T-helper 2 cell treated with Interferon-gamma antibody and Interleukin-4, amounts not matched to agents 5 μg/mL and 100 μg/mL, for 36 hours (primary cell): ENCODE results near the gene SPG11.
"Not testable (repeated sequence)": the region's sequence is repeated elsewhere in the genome, so short reads cannot be mapped to it uniquely, and the experiment has no call there.

Experiments
- DNase-seq: peaks from one replicate; pipeline ENCODE4 v3.0.0; 2021; ENCODE audit warnings: low spot score
- H3K27ac Mint-ChIP-seq: one replicate; pipeline ENCODE4 v1.8.0; 2021; ENCODE audit warnings: mild to moderate bottlenecking, mixed read lengths
- H3K27me3 Mint-ChIP-seq: one replicate; pipeline ENCODE4 v1.8.0; 2021; ENCODE audit warnings: low read depth, mixed read lengths
- H3K36me3 Mint-ChIP-seq: one replicate; pipeline ENCODE4 v1.8.0; 2021; ENCODE audit warnings: low read depth, mixed read lengths
- H3K4me1 Mint-ChIP-seq: one replicate; pipeline ENCODE4 v1.8.0; 2021; ENCODE audit warnings: low read depth, mixed read lengths
- H3K4me3 Mint-ChIP-seq: one replicate; pipeline ENCODE4 v1.8.0; 2022; ENCODE audit warnings: mild to moderate bottlenecking, moderate library complexity, mixed read lengths
- H3K9me3 Mint-ChIP-seq: one replicate; pipeline ENCODE4 v1.8.0; 2021; ENCODE audit warnings: mixed read lengths

SPG11 gene

DNA sequence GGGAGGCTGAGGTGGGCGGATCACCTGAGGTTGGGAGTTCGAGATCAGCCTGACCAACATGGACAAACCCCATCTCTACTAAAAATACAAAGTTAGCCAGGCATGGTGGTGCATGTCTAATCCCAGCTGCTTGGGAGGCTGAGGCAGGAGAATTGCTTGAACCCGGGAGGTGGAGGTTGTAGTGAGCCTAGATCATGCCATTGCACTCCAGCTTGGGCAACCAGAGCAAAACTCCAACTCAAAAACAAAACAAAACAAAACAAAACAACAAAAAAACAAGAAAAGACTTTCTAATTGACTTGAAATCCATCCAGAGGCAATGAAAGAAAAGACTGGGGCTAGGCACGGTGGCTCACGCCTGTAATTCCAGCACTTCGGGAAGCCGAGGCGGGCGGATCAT lies 114.3 kb downstream of the SPG11 start:
- H3K9me3 Mint-ChIP-seq, H3K27me3 Mint-ChIP-seq, DNase-seq, H3K27ac Mint-ChIP-seq, H3K4me3 Mint-ChIP-seq: not testable (repeated sequence)
- Mint-ChIP-seq H3K4me1 (peaks cover 17% of the 10 kb centered on the region), H3K36me3 (peaks cover 39% of the 10 kb centered on the region)

DNA sequence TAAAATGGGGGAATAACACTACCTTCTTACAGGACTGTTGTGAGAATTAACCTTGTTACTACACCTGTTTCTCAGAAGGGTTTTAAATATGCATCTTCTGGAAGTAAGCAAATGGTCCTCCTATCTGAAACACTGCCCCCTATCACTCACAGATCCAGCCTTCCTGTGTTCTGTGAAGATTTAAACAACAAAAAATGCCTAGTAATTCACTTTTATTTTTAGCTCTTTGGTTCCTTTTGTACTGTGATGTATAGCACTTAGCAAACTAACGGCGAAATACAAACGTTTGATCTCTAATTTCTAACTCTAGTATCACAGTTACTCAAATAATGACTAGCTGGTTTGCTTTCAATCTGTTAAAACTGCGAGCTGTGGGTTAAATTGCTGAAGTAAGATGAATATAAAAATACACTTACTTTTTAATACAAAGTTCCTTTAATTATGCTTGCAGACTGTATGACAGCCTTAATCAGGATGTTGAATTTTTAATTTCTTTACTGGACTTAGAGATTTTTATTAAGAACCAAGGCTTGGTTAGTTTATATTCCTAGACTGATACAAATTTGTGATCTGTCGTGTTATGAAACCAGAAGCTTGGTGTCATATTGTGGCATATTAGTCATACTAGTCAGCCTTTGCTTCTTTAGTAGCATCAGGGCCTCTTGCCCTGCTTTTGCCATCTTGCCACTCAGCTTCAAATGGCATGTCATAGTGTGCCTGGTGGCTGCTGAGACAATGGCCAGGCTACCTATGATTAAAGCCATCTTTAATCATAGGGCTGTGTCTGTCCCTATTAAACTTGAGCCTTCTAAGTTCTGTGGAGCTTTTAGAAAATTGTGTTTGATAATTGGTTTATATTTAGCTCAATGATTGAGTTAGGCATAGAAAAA lies 117.3 kb downstream of the SPG11 start:
- H3K27ac Mint-ChIP-seq, result peak overlapping the region; percentile 91

DNA sequence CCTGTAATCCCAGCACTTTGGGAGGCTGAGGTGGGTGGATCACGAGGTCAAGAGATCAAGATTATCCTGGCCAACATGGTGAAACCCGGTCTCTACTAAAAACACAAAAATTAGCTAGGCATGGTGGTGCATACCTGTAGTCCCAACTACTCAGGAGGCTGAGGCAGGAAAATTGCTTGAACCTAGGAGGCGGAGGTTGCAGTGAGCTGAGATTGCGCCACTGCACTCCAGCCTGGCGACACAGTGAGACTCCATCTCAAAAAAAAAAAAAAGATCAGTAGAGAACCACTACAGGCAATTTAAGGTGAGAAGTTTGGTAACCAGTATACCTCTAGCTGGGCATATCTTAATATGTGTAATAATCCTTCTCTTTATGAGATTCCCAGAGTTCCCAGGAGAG lies 118.7 kb downstream of the SPG11 start:
- Mint-ChIP-seq H3K4me3 (peak overlapping the region; percentile 36), H3K27ac (peak overlapping the region; percentile 80), H3K36me3 (peaks cover 55% of the 10 kb centered on the region), H3K4me1 (peaks cover 44% of the 10 kb centered on the region)
- not testable (repeated sequence) for DNase-seq, H3K9me3 Mint-ChIP-seq, H3K27me3 Mint-ChIP-seq

More for the DNA sequence above, 117.3 kb downstream of the SPG11 start:
- Mint-ChIP-seq H3K4me1 (peaks cover 36% of the 10 kb centered on the region), H3K9me3 (no peaks in the 10 kb centered on the region), H3K4me3 (peak overlapping the region; percentile 75), H3K27me3 (no peaks in the 10 kb centered on the region), H3K36me3 (peaks cover 54% of the 10 kb centered on the region)
- DNase-seq, result peak; percentile 70

DNA sequence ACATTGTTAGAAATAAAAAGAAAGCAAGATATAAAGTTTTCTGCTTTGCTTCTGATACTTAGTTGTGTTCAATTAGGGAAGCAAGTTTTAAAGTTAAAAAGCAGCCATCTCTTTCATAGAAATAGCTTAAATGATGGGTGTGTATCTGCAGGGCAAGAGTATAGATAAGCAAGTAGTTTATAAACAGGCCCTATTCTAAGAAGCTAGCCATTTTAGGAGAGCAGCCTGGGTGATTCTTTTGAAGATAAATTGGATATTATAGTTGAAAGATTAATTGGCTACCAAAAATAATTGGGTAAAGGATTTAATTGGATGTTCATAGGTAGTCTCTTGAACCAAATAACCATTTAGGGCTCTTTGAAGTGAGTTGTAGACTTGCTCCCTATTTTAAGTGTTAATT lies 120.9 kb downstream of the SPG11 start:
- DNase-seq, result no peak
- Mint-ChIP-seq H3K27me3 (no peaks in the 10 kb centered on the region), H3K36me3 (peaks cover 57% of the 10 kb centered on the region), H3K9me3 (no peaks in the 10 kb centered on the region), H3K4me3 (no peak overlapping the region), H3K27ac (no peak overlapping the region), H3K4me1 (peaks cover 52% of the 10 kb centered on the region)

DNA sequence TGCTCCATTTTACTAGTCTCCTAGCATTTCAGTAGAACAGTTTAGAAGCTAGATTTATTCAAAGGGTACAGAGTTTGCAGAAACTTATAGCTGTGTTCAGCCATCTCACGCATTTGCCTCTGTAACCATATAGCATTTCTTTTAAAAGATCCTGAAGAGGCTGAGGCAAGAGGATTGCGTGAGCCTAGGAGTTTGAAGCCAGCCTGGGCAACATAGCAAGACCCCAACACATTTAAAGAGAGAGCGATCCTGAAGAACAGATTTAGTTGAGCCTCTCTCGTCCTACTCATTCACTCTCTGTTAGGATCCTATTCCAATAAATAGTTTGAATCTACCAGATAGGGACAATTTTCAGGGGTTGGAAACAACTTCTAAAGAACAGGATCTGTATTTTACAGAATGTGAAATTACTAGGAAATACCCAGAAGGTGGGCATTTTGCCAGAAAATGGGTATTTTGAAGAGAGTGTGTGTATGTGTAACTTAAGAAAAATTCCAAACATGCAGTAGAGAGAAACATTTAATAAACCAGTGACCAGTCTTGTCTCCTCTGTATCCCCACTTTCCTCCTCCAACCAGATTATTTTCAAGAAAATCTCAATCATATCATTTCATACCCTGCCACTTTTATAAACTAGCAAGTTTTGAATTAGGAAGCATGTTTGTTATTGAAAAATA lies 122.0 kb downstream of the SPG11 start:
- H3K4me3 Mint-ChIP-seq, result peak overlapping the region; percentile 11
- no peak for DNase-seq
- peaks cover 57% of the 10 kb centered on the region for H3K36me3 Mint-ChIP-seq
- no peaks in the 10 kb centered on the region for H3K27me3 Mint-ChIP-seq
- peak overlapping the region; percentile 8 for H3K27ac Mint-ChIP-seq
- H3K9me3 Mint-ChIP-seq, result no peaks in the 10 kb centered on the region
- H3K4me1 Mint-ChIP-seq, result peaks cover 50% of the 10 kb centered on the region

DNA sequence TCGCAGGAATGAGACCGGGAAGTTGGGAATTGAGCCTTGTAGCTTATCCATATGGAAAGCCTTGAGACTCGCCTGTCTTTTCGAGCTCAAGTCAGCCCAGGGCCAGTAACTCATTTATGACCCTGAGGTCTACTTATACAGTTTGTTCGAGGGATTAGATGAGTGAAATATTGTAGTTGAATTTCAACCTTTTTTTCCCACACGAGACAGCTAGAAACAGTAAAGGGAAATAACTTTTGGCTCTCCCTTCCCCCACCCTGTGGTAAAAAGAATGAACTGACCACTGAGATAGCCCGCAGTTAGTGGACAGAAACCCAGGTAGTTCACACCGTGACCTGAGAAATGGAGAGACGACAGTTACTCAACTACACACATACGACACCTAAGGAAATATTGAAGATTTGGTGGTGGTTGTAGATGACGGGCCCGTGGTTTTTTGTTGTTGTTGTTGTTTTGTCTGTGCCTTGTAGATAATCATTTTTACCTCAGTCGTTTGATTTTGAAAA lies 125.7 kb downstream of the SPG11 start:
- H3K36me3 Mint-ChIP-seq, result peaks cover 47% of the 10 kb centered on the region
- no peaks in the 10 kb centered on the region for H3K27me3 Mint-ChIP-seq
- no peaks in the 10 kb centered on the region for H3K9me3 Mint-ChIP-seq
- H3K4me1 Mint-ChIP-seq, result peaks cover 41% of the 10 kb centered on the region
- no peak for DNase-seq
- peak overlapping the region; percentile 91 for H3K4me3 Mint-ChIP-seq
- peak overlapping the region; percentile 90 for H3K27ac Mint-ChIP-seq

DNA sequence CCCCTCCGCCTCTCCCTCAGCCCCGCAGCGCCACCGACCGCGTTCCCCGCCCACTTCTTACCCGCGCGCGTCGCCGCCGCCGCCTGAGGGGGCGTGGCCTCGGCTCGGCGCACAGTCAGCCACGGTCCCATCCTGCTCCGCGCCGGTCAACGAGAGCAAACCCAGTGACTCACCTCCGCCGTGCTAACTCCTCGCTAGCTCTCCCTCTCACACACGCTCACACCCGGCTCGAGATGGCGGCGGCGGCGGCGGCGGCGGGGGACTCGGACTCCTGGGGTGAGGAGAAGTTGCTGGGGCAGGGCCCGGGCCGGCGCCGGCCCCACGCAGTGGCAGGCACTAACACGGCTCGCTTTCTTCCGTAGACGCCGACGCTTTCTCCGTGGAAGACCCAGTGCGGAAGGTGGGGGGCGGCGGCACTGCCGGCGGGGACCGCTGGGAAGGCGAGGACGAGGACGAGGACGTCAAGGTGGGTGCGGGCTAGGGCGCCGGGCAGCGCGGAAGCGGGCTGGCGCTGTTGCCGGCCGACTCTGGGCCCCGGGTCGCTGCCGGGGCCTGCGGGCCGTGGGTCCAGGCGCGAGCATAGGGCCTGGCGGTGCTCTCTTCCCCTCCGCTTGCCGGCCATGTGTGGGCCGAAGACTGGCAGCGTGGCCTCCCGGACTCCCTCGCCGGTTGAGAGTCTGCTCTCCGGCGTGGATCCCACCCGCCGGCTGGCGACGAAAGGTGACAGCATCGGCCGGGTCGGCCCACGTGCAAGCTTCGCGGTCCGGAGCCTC lies 126.3 kb downstream of the SPG11 start, which contains the start of gene EIF3J:
Gene EIF3J, plus strand, starts transcription at position 186 of the 773 bp plus-strand sequence. Its CDS starts 48 bp downstream, at position 234.
- Mint-ChIP-seq H3K4me3 (peak within 1 kb of the TSS; percentile 91), H3K9me3 (no peaks in the 10 kb centered on the region), H3K27ac (peak within 1 kb of the TSS; percentile 90), H3K4me1 (peaks cover 34% of the 10 kb centered on the region), H3K27me3 (no peaks in the 10 kb centered on the region), H3K36me3 (peaks cover 43% of the 10 kb centered on the region)
- peak; percentile 97 for DNase-seq

DNA sequence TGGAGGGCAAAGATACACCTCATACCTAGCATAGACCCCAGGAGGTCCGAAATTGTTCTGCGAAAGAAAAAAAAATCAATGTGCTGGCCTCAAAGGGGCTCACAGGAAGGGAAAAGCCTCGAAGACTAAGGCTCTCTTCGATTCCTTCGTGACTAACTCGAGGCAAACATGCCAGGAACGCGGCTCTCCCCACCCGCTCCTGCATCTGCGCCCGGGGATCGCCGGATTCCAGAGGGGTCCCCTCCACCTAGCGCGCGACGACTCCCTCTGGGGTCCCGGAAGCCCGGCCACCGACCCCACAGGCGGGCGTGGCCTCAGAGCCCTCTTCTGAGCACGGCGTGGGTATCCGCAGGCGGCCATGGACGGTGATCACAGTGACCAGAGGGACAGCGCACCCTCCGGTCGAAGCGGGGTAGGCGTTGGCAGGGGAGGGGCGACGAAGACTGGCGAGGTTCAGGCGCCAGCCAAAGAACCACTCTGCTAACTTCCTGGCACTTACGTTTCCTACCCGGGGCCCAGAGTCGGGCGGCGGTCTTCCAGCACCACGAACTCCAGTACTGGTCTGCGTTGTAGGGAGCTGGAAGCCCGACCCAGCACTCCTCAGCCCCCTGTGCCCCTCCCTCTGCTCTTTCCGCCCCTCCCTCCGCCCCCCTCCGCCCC lies 127.0 kb downstream of the SPG11 start:
- Mint-ChIP-seq H3K4me1 (peaks cover 28% of the 10 kb centered on the region), H3K27ac (peak overlapping the region; percentile 90), H3K9me3 (no peaks in the 10 kb centered on the region), H3K4me3 (peak overlapping the region; percentile 91), H3K36me3 (peaks cover 36% of the 10 kb centered on the region), H3K27me3 (no peaks in the 10 kb centered on the region)
- DNase-seq, result peak; percentile 80

DNA sequence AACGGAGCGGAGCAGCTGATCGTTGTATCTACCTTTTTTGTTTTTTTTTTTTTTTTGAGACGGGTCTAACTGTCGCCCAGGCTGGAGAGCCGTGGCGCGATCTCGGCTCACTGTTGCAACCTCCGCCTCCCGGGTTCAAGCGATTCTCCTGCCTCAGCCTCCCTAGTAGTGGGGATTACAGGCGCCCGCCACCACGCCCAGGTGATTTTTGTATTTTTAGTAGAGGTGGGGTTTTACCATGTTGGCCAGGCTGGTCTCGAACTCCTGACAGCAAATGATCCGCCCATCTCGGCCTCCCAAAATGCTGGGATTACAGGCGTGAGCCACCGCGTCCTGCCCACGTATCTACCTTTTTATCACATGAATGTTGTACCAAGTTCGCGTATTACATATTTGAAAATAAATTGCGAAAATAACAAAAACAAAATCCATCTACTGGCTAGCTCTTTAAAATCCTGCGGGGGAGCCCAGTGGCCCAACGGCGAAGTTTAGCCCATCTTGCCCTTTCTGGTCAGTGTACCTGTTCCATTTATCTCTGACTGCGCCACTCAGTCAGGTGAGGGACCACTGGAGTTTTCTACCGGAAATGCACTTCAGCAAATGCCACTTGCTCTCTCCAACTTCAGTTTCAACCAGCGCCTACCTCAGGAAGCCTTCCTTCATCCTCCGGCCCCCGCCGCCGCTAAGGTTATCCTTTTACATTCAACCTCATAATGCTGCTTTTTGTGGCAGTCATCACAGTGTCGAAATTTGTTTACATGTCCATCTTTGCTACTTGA lies 127.8 kb downstream of the SPG11 start:
- Mint-ChIP-seq H3K27ac (peak overlapping the region; percentile 90), H3K4me1 (peaks cover 22% of the 10 kb centered on the region), H3K4me3 (peak overlapping the region; percentile 91), H3K36me3 (peaks cover 30% of the 10 kb centered on the region), H3K27me3 (no peaks in the 10 kb centered on the region), H3K9me3 (no peaks in the 10 kb centered on the region)
- DNase-seq, result peak; percentile 27

DNA sequence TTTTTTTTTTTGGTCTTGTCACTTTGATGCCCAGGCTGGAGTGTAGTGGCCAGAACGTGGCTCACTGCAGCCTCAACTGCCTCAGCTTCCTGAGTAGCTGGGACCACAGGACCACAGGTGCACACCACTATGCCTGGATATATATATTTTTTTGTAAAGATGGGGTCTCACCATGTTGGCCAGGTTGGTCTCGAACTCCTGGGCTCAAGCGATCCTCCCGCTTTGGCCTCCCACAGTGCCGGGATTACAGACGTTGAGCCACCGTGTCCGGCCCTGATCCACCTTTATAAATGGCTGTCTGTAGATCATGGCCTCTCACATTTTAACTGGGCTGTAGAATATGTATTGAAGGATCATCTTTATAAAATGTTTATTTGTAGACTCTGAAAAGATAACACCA lies 128.4 kb downstream of the SPG11 start:
- H3K27me3 Mint-ChIP-seq, result no peaks in the 10 kb centered on the region
- H3K4me3 Mint-ChIP-seq, result peak overlapping the region; percentile 91
- peak overlapping the region; percentile 38 for H3K27ac Mint-ChIP-seq
- DNase-seq, result no peak
- H3K36me3 Mint-ChIP-seq, result peaks cover 25% of the 10 kb centered on the region
- H3K9me3 Mint-ChIP-seq, result no peaks in the 10 kb centered on the region
- H3K4me1 Mint-ChIP-seq, result peaks cover 19% of the 10 kb centered on the region

DNA sequence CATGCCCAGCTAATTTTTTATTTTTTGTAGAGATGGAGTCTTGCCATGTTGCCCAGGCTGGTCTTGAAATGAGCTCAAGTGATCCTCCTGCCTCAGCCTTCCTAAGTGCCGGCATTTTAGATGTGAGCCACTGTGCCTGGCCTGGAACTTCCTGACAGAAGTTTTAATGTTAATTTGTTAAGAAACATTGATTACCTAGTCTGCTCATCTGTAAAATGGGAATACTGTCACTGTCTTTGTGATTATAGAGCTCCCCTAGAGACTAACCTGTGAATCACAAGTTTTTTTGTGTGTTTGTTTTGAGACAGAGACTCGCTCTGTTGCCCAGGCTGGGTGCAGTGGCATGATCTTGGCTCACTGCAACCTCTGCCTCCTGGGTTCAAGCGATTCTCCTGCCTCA lies 130.8 kb downstream of the SPG11 start:
- Mint-ChIP-seq H3K4me1 (peaks cover 10% of the 10 kb centered on the region), H3K36me3 (peaks cover 12% of the 10 kb centered on the region), H3K27me3 (no peaks in the 10 kb centered on the region), H3K9me3 (no peaks in the 10 kb centered on the region), H3K27ac (no peak overlapping the region), H3K4me3 (no peak overlapping the region)
- no peak for DNase-seq

DNA sequence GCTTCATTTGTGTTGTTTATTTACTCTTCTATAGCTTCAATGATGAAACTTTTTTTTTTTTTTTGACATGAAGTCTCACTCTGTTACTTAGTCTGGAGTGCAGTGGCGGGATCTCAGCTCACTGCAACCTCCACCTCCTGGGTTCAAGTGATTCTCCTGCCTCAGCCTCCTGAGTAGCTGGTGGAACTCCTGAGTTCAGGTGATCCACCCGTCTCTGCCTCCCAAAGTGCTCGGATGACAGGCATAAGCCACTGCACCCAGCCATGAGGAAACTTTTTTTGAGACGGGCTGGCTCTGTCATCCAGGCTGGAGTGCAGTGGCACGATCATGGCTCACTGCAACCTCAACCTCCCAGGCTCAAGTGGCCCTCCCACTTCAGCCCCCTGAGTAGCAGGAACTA lies 131.2 kb downstream of the SPG11 start:
- not testable (repeated sequence) for H3K4me3 Mint-ChIP-seq, H3K9me3 Mint-ChIP-seq, H3K27ac Mint-ChIP-seq, H3K27me3 Mint-ChIP-seq, DNase-seq, H3K4me1 Mint-ChIP-seq
- peaks cover 15% of the 10 kb centered on the region for H3K36me3 Mint-ChIP-seq

DNA sequence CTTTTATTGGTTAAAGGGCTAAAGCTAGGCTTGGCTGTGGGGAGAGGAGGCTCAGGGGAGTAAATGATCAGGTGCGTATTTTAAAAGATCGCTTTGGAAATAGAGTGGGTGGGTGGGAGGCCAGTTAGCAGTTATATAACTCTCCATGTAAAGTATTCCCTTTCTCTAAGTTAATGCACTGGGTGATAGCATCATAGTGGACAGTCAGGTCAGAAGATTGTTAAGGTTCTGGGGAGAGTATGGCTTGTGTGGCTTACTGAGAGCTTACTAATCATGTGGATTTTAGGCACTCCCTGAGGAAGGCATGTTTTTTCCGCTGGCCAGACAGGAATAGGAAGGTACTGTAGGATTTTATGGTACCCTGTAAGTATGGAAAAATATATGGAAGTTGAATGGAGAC lies 132.8 kb downstream of the SPG11 start:
- no peak overlapping the region for H3K4me3 Mint-ChIP-seq
- H3K27me3 Mint-ChIP-seq, result no peaks in the 10 kb centered on the region
- H3K4me1 Mint-ChIP-seq, result peaks cover 5% of the 10 kb centered on the region
- H3K27ac Mint-ChIP-seq, result no peak overlapping the region
- no peak for DNase-seq
- H3K9me3 Mint-ChIP-seq, result no peaks in the 10 kb centered on the region
- H3K36me3 Mint-ChIP-seq, result peaks cover 11% of the 10 kb centered on the region
